ENCODE data around the gene MAML3.

Gene MAML3

GRCh38 chr4:139808808-139809756 is 344.9 kb downstream of the MAML3 start:
- DNase-seq (ENCODE audit: low spot score) = no peak

- DNase-seq (ENCODE audit: low spot score) = no peak
Observed at GRCh38 chr4:139808381-139808807, 345.6 kb downstream of the MAML3 start.

GRCh38 chr4:139807483-139807882 is 346.5 kb downstream of the MAML3 start:
- DNase-seq (ENCODE audit: low spot score) = no peak

GRCh38 chr4:139806929-139807328 is 347.1 kb downstream of the MAML3 start:
- DNase-seq (ENCODE audit: low spot score) = no peak

GRCh38 chr4:139802931-139803330 is 351.1 kb downstream of the MAML3 start:
- DNase-seq (ENCODE audit: low spot score) = no peak

GRCh38 chr4:139802488-139802887 is 351.5 kb downstream of the MAML3 start:
- DNase-seq (ENCODE audit: low spot score) = no peak

GRCh38 chr4:139801895-139802294 is 352.1 kb downstream of the MAML3 start:
- no peak for DNase-seq (ENCODE audit: low spot score)

- no peak for DNase-seq (ENCODE audit: low spot score)
Observed at GRCh38 chr4:139800082-139800481, 353.9 kb downstream of the MAML3 start.

GRCh38 chr4:139799615-139800014 is 354.4 kb downstream of the MAML3 start:
- DNase-seq (ENCODE audit: low spot score) = no peak

GRCh38 chr4:139798456-139798855 is 355.5 kb downstream of the MAML3 start:
- no peak for DNase-seq (ENCODE audit: low spot score)

- no peak for DNase-seq (ENCODE audit: low spot score)
Observed at GRCh38 chr4:139797287-139797686, 356.7 kb downstream of the MAML3 start.

- no peak for DNase-seq (ENCODE audit: low spot score)
Observed at GRCh38 chr4:139795527-139796314, 358.3 kb downstream of the MAML3 start.

GRCh38 chr4:139794158-139794954 is 359.6 kb downstream of the MAML3 start:
- DNase-seq (ENCODE audit: low spot score) = no peak

GRCh38 chr4:139791681-139792080 is 362.3 kb downstream of the MAML3 start:
- DNase-seq (ENCODE audit: low spot score) = no peak

- DNase-seq (ENCODE audit: low spot score) = no peak
Observed at GRCh38 chr4:139790291-139790690, 363.7 kb downstream of the MAML3 start.

- no peak for DNase-seq (ENCODE audit: low spot score)
Observed at GRCh38 chr4:139789096-139789654, 364.8 kb downstream of the MAML3 start.

- DNase-seq (ENCODE audit: low spot score) = no peak
Observed at GRCh38 chr4:139786494-139787354, 367.3 kb downstream of the MAML3 start.

- no peak for DNase-seq (ENCODE audit: low spot score)
Observed at GRCh38 chr4:139785356-139785755, 368.6 kb downstream of the MAML3 start.

GRCh38 chr4:139783741-139784484 is 370.1 kb downstream of the MAML3 start:
- no peak for DNase-seq (ENCODE audit: low spot score)

GRCh38 chr4:139782926-139783522 is 371.0 kb downstream of the MAML3 start:
- DNase-seq (ENCODE audit: low spot score) = no peak

Measured in LoVo (cell line).